HEK293T (cell line): ENCODE results near the gene IQSEC1.

Experiments
- BHLHE40 ChIP-seq: fragments of 450-650 bp; IDR thresholded peaks from 2 replicates; pipeline ENCODE4 v1.6.1; 2016; ENCODE audit warnings: mild to moderate bottlenecking, moderate library complexity, borderline replicate concordance
- CTBP1 ChIP-seq: fragments of 450-650 bp; IDR thresholded peaks from 2 replicates; pipeline ENCODE4 v1.6.1; 2016; ENCODE audit warnings: borderline replicate concordance
- ELF4 ChIP-seq: fragments of 450-650 bp; IDR thresholded peaks from 2 replicates; pipeline ENCODE4 v1.6.1; 2017; ENCODE audit warnings: antibody characterized with exemption
- FOXA1 ChIP-seq: fragments of 450-650 bp; IDR thresholded peaks from 2 replicates; pipeline ENCODE4 v1.6.1; 2016; ENCODE audit warnings: mild to moderate bottlenecking
- FOXM1 ChIP-seq: fragments of 450-650 bp; IDR thresholded peaks from 2 replicates; pipeline ENCODE4 v1.6.1; 2017; ENCODE audit warnings: mild to moderate bottlenecking, borderline replicate concordance
- HDGF ChIP-seq: fragments of 450-650 bp; IDR thresholded peaks from 2 replicates; pipeline ENCODE4 v1.6.1; 2017; ENCODE audit warnings: antibody characterized with exemption, borderline replicate concordance
- L3MBTL2 ChIP-seq: fragments of 450-650 bp; conservative IDR thresholded peaks from 2 replicates; pipeline ENCODE4 v1.6.1; 2016; ENCODE audit warnings: mild to moderate bottlenecking
- SUZ12 ChIP-seq: fragments of 450-650 bp; IDR thresholded peaks from 2 replicates; pipeline ENCODE4 v1.6.1; 2016; ENCODE audit warnings: mild to moderate bottlenecking
- TARDBP ChIP-seq: fragments of 450-650 bp; IDR thresholded peaks from 2 replicates; pipeline ENCODE4 v1.6.1; 2016

- no peak for TF ChIP-seq L3MBTL2
- no peak for TF ChIP-seq BHLHE40
- TF ChIP-seq CTBP1: no peak
- TF ChIP-seq SUZ12: no peak
- TF ChIP-seq TARDBP: no peak
- no peak for TF ChIP-seq FOXA1
- TF ChIP-seq HDGF: no peak
- no peak for TF ChIP-seq FOXM1
- no peak for TF ChIP-seq ELF4
Measured at GRCh38 chr3:13114811-13115575, 41.8 kb upstream of the IQSEC1 start.
